PC-3 (cell line): ENCODE data around the gene GLS2.

Experiments
- CTCF ChIP-seq: fragments of 300-600 bp; sonication (generic); conservative IDR thresholded peaks from 2 replicates; pipeline ENCODE4 v1.5.1; 2017; ENCODE audit warnings: antibody characterized with exemption, low read depth, mild to moderate bottlenecking, low read length
- EZH2 ChIP-seq: fragments of 300-600 bp; sonication (generic); IDR thresholded peaks from one replicate; pipeline ENCODE4 v1.6.1; 2017; ENCODE audit warnings: antibody characterized with exemption, mild to moderate bottlenecking, low read length; ENCODE audit not compliant: unreplicated experiment

GRCh38 chr12:56490360-56490759, 2.4 kb upstream of the GLS2 start:
- no peak for TF ChIP-seq CTCF
- TF ChIP-seq EZH2: no peak
